ENCODE data around the gene PRPSAP1.
"Not testable (repeated sequence)": the region's sequence is repeated elsewhere in the genome, so short reads cannot be mapped to it uniquely, and the experiment has no call there.

The PRPSAP1 gene

GRCh38 chr17:76359375-76359774 lies 5.7 kb upstream of the PRPSAP1 start:
- DNase-seq (ENCODE audit: low read depth), result no peak

- no peak for DNase-seq (ENCODE audit: low read depth)
These were observed 4.0 kb upstream of the PRPSAP1 start for GRCh38 chr17:76357597-76358158.

GRCh38 chr17:76356803-76357456 lies 3.2 kb upstream of the PRPSAP1 start:
- no peak for DNase-seq (ENCODE audit: low read depth)

GRCh38 chr17:76354747-76355310 lies 1.1 kb upstream of the PRPSAP1 start:
- DNase-seq (ENCODE audit: low read depth), result no peak

- DNase-seq (ENCODE audit: low read depth), result no peak
These were observed 607 bp upstream of the PRPSAP1 start for GRCh38 chr17:76354317-76354729.

- DNase-seq (ENCODE audit: low read depth), result no peak
These were observed 615 bp downstream of the PRPSAP1 start for GRCh38 chr17:76353004-76353598.

GRCh38 chr17:76351526-76352071 lies 2.1 kb downstream of the PRPSAP1 start:
- no peak for DNase-seq (ENCODE audit: low read depth)

GRCh38 chr17:76350463-76350862 lies 3.3 kb downstream of the PRPSAP1 start:
- no peak for DNase-seq (ENCODE audit: low read depth)

- DNase-seq (ENCODE audit: low read depth), result not testable (repeated sequence)
These were observed 6.8 kb downstream of the PRPSAP1 start for GRCh38 chr17:76346936-76347335.

- no peak for DNase-seq (ENCODE audit: low read depth)
These were observed 8.2 kb downstream of the PRPSAP1 start for GRCh38 chr17:76345377-76345974.

GRCh38 chr17:76343106-76343505 lies 10.6 kb downstream of the PRPSAP1 start:
- DNase-seq (ENCODE audit: low read depth), result no peak

- DNase-seq (ENCODE audit: low read depth), result no peak
These were observed 12.4 kb downstream of the PRPSAP1 start for GRCh38 chr17:76341301-76341700.

GRCh38 chr17:76337413-76337777 lies 16.3 kb downstream of the PRPSAP1 start:
- DNase-seq (ENCODE audit: low read depth), result no peak

GRCh38 chr17:76336756-76337412 lies 16.8 kb downstream of the PRPSAP1 start:
- DNase-seq (ENCODE audit: low read depth), result no peak

GRCh38 chr17:76335716-76336381 lies 17.9 kb downstream of the PRPSAP1 start:
- no peak for DNase-seq (ENCODE audit: low read depth)

GRCh38 chr17:76333673-76334505 lies 19.8 kb downstream of the PRPSAP1 start:
- no peak for DNase-seq (ENCODE audit: low read depth)

- DNase-seq (ENCODE audit: low read depth), result no peak
These were observed 22.6 kb downstream of the PRPSAP1 start for GRCh38 chr17:76331083-76331482.

- DNase-seq (ENCODE audit: low read depth), result no peak
These were observed 24.1 kb downstream of the PRPSAP1 start for GRCh38 chr17:76329664-76330063.

- no peak for DNase-seq (ENCODE audit: low read depth)
These were observed 26.0 kb downstream of the PRPSAP1 start for GRCh38 chr17:76327696-76328095.

- no peak for DNase-seq (ENCODE audit: low read depth)
These were observed 27.4 kb downstream of the PRPSAP1 start for GRCh38 chr17:76326306-76326705.

GRCh38 chr17:76318586-76318985 lies 35.1 kb downstream of the PRPSAP1 start:
- peak; percentile 61 for DNase-seq (ENCODE audit: low read depth)
